ENCODE measurements around the gene URM1. TPM values are rescaled to one million over a fixed set of nuclear protein-coding genes. Genes with fewer than 3 reads are reported as not detected.
A peak's percentile ranks its signal among the peaks of the same experiment; 100 is the strongest.

Gene URM1
- total RNA-seq, 1 donor from 2014 or later = 62.6 TPM

- no peak for DNase-seq
- Mint-ChIP-seq H3K4me3 (ENCODE audit: unreplicated experiment) (no peak overlapping the region), H3K27me3 (ENCODE audit: unreplicated experiment) (peaks cover 15% of the 10 kb centered on the region), H3K9me3 (ENCODE audit: unreplicated experiment) (peaks cover 15% of the 10 kb centered on the region), H3K27ac (ENCODE audit: unreplicated experiment) (no peak overlapping the region), H3K4me1 (ENCODE audit: low read depth, unreplicated experiment) (peaks cover 21% of the 10 kb centered on the region), H3K36me3 (ENCODE audit: unreplicated experiment) (no peaks in the 10 kb centered on the region)
- TF ChIP-seq CTCF (IDR thresholded peaks at IDR 0.05; ENCODE audit: partially characterized antibody, unreplicated experiment) = no peak
Measured at GRCh38 chr9:128369024-128369706, 2.0 kb upstream of the URM1 start.

GRCh38 chr9:128370367-128370751, 815 bp upstream of the URM1 start:
- Mint-ChIP-seq H3K9me3 (ENCODE audit: unreplicated experiment) (peaks cover 12% of the 10 kb centered on the region), H3K27ac (ENCODE audit: unreplicated experiment) (peak overlapping the region; percentile 99), H3K36me3 (ENCODE audit: unreplicated experiment) (no peaks in the 10 kb centered on the region), H3K4me1 (ENCODE audit: low read depth, unreplicated experiment) (peaks cover 18% of the 10 kb centered on the region), H3K4me3 (ENCODE audit: unreplicated experiment) (peak overlapping the region; percentile 98), H3K27me3 (ENCODE audit: unreplicated experiment) (peaks cover 14% of the 10 kb centered on the region)
- TF ChIP-seq CTCF (IDR thresholded peaks at IDR 0.05; ENCODE audit: partially characterized antibody, unreplicated experiment) = no peak
- DNase-seq = no peak

- Mint-ChIP-seq H3K27me3 (ENCODE audit: unreplicated experiment) (peaks cover 12% of the 10 kb centered on the region), H3K27ac (ENCODE audit: unreplicated experiment) (peak overlapping the region; percentile 99), H3K4me3 (ENCODE audit: unreplicated experiment) (peak overlapping the region; percentile 98), H3K4me1 (ENCODE audit: low read depth, unreplicated experiment) (peaks cover 16% of the 10 kb centered on the region), H3K36me3 (ENCODE audit: unreplicated experiment) (no peaks in the 10 kb centered on the region), H3K9me3 (ENCODE audit: unreplicated experiment) (peaks cover 10% of the 10 kb centered on the region)
- TF ChIP-seq CTCF (IDR thresholded peaks at IDR 0.05; ENCODE audit: partially characterized antibody, unreplicated experiment) = no peak
- no peak for DNase-seq
Measured at GRCh38 chr9:128371630-128372117, 500 bp downstream of the URM1 start.

GRCh38 chr9:128372188-128372641, 1.0 kb downstream of the URM1 start:
- peak overlapping the region; percentile 99 for H3K27ac Mint-ChIP-seq (ENCODE audit: unreplicated experiment)
- no peak for TF ChIP-seq CTCF (IDR thresholded peaks at IDR 0.05; ENCODE audit: partially characterized antibody, unreplicated experiment)

GRCh38 chr9:128372784-128373183, 1.6 kb downstream of the URM1 start:
- peaks cover 12% of the 10 kb centered on the region for H3K27me3 Mint-ChIP-seq (ENCODE audit: unreplicated experiment)

More at GRCh38 chr9:128372188-128372641, 1.0 kb downstream of the URM1 start:
- no peak for DNase-seq
- Mint-ChIP-seq H3K27me3 (ENCODE audit: unreplicated experiment) (peaks cover 12% of the 10 kb centered on the region), H3K4me3 (ENCODE audit: unreplicated experiment) (peak overlapping the region; percentile 98), H3K36me3 (ENCODE audit: unreplicated experiment) (no peaks in the 10 kb centered on the region), H3K4me1 (ENCODE audit: low read depth, unreplicated experiment) (peaks cover 16% of the 10 kb centered on the region), H3K9me3 (ENCODE audit: unreplicated experiment) (peaks cover 6% of the 10 kb centered on the region)

More at GRCh38 chr9:128372784-128373183, 1.6 kb downstream of the URM1 start:
- no peak for DNase-seq
- no peak for TF ChIP-seq CTCF (IDR thresholded peaks at IDR 0.05; ENCODE audit: partially characterized antibody, unreplicated experiment)
- Mint-ChIP-seq H3K9me3 (ENCODE audit: unreplicated experiment) (peaks cover 6% of the 10 kb centered on the region), H3K4me1 (ENCODE audit: low read depth, unreplicated experiment) (peaks cover 16% of the 10 kb centered on the region), H3K4me3 (ENCODE audit: unreplicated experiment) (peak overlapping the region; percentile 98), H3K36me3 (ENCODE audit: unreplicated experiment) (no peaks in the 10 kb centered on the region), H3K27ac (ENCODE audit: unreplicated experiment) (no peak overlapping the region)
